Activated CD4-positive, alpha-beta T cell treated with anti-CD3 and anti-CD28 coated beads, Interleukin-2, amount 50 U/mL, for 24 hours (primary cell): Measurements from ENCODE around the gene IFI27L1.
"Not testable (repeated sequence)": the region's sequence is repeated elsewhere in the genome, so short reads cannot be mapped to it uniquely, and the experiment has no call there.

Experiments
- DNase-seq, 2 donors: peaks; one replicate each; pipeline ENCODE4 v3.0.0-alpha.2; 2020; ENCODE audit warnings: low read depth in 1 of 2, low spot score in 1 of 2

The IFI27L1 gene

DNA sequence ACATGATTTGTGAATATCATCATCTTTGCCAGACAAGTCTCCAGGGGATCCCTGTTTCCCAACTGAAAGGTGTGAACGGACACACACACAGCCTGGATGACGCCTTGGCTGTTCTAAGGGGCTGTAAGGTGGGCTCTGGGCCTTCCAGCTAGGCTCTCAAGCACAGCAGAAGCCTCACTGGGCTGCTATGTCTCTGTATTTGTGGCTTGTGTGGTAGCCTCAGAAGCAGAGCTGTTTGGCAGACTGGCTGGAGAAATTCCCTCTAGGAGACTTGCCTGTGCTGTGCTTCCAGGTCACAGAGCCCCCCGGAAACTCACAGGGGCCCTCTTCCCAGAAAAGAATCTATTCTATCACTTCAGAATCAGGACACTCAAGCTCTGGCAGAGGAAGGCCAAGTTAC lies 33.5 kb upstream of the IFI27L1 start:
- no peak for DNase-seq

DNA sequence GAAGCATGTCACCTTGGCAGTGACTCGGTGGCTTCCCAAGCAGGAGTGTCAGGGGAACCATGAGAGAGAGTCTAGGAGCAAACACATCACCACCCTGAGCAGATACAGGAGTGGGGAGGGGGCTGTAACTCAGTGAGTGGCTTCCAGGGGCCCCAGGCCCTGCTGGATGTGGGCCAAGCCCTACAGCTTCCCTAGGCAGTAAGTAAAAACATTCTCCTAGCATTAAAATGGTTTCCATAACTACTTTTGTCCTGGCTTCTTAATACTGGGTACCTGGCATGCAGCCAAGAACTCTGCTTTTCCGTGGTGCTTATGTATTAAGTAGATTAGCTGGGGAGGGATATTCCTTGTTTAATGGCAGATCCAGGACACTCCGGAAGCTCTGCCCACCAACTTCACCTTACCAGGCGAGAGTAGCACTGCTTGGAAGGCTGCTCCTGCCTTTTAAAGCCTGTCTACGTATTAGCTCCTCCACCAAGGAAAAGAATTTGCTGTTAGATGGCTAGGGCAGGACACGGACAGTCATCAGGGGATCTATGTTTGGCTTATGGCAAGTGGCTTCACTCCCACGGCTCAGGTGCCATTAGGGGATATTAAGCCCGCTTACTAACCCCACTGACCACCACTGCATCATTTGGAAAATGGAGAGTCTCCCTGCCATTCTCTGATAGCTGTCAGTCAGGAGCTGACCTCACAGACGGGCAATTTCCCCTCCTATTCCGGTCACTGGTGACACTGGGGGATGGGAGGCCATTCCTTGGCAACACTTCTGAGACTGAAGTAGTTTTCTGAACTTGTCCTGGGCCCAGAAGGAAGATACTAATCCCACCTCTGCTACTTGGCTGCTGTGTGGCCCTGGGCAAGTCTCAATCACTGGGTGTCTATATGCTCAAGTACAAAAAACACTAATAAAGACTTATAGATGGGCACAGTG lies 32.2 kb upstream of the IFI27L1 start:
- no peak for DNase-seq

DNA sequence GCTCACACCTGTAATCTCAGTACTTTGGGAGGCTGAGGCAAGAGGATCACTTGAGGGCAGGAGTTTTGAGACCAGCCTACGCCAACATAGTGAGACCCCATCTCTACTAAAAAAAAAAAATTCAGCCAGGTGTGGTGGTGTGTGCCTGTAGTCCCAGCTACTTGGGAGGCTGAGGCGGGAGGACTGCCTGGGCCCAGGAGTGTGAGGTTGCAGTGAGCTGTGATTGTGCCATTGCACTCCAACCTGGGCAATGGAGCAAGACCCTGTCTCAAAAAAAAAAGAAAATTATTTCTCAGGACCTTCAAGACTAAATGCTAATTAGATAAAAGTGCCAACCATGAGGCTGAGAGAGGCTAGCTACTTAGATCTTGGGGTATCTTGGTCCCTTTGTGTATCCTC lies 31.5 kb upstream of the IFI27L1 start:
- DNase-seq = no peak

DNA sequence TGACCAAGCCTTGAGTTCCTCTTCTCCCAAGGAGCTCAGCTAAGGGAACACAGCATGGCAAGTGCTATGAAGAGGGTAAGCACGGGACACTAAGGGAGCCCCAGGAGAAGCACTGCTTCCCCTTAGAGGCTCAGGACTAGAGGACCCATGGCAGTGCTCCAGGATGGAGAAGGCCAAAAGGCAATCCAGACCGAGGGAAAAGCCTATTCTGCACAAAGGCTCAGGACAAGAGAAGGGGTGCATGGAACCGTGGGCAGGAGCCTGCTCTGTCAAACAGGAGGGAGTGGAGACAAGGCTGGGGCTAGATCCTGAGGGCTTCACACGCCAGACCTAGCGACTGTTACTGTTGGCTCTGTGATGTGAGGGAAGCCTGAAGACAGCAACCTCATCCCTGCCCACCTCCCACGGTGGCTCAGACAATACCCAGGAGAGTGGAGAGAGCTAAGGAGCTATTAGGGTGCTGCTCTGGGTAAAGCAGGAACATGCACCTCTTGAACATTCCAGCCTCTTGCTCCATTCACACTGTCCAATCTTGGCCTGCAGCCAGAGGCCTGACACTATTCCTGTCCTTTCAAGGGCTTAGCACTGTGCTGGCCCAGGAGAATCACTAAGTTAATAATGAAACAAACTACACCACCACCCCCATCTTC lies 30.8 kb upstream of the IFI27L1 start:
- DNase-seq = no peak

DNA sequence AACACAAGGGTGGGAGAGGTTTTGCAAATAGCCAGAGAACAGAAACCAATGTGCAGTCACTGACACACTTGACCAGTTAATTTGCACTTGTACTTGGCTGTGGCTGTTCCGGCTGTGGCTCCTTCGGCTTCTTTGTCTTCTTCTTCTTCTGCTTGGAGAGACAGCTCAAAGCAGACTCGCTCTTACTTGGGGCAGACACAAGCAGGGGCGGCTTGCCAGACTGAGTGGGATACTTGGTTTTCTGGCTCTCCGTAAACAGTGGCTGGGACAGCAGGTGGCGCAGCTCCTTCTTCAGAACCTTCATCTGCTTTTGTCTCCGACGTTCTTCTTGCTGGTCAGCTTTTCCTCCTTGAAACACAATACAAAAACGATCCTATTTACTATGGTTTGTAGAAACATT lies 30.0 kb upstream of the IFI27L1 start:
- no peak for DNase-seq

DNA sequence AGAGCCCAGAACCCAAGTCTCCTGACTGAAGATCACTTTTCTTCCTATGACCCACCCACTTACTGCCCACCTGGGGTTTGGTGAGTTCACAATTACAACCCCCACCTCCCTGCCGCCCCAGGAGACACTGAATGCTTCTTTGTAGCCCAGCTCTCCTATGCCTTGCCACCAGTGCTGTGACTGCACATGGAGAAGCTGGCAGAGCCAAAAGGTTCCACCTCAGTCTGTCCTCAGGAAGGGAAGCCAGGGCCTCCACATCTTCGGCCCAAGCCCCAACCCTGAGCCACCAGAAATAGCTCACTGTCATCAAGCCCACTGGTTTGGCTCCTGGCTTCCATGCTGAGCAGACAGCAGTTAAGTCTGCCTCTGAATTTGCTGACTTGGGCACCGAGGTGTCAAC lies 29.3 kb upstream of the IFI27L1 start:
- no peak for DNase-seq

DNA sequence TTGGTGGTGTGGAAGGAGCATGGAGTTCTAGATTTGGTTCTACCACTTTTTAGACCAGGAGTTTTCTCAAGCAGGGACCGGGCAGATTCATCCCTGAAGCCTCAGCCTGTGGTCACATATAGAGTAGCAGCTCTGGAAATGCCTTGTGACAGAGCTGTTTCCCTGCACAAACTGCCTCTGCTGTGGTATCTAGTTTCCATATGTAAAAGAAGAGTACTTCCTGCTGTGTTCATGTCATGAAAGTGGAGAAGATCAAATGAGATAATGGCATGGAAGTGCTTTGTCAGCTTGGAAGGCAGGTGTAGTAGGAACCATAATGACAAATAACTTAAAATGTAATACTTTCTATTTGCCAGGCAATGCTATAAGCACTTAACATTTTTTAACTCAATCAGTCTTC lies 28.9 kb upstream of the IFI27L1 start:
- DNase-seq = no peak

DNA sequence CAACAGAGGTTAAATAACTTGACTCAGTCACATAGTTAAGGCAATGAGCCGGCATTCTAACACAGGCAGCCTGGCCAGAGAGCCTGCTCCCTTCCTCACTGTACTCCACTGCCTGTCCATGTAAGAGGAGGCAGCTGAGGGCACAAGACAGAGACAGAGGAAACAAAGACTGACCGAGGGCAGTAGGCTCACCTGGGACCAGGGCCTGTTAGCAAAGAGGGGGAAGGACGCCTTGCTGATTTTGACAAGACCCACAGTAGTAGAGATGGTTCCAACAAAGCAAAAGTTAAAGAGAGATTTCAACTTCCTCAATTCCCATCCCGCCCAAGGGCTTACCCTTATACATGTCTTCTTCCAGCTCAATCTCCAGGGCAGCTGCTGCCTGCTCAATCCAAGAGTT lies 28.4 kb upstream of the IFI27L1 start:
- DNase-seq = no peak

DNA sequence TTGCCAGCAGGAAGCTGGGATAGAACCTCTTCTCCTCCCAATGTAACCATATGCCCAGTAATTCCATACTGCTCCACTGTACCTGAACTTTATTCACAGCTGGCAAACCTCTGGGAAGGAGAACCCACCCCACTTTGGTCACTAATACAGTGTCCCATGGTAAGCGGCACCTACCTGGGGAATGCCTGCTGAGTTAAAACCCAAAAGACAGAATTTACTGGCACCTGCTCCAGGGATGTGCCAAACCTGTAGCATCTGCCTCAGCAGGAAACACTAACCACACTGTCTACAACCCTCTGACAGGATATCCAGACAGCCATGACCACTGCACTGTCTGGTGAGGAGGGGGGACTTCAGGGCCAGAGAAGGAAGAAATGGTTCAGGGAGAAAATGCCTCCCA lies 26.7 kb upstream of the IFI27L1 start:
- no peak for DNase-seq

DNA sequence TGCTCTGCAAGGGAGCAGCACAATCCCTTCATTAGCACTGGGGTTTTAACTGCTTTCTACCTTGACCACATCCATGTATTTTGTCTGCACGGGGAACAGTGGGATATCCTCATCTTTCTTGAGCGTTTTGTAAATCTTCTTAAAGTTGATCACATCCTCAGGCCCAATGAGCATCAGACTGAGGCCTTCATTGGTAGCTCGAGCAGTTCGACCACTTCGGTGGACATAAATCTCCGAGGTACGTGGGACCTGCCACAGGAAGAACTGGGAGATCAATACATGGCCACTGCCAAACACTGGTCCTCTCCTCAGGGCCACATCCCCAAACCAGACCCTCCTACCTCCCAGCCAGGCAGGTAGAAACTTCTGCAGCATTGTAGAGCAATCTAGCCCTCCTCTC lies 26.2 kb upstream of the IFI27L1 start:
- DNase-seq = no peak

DNA sequence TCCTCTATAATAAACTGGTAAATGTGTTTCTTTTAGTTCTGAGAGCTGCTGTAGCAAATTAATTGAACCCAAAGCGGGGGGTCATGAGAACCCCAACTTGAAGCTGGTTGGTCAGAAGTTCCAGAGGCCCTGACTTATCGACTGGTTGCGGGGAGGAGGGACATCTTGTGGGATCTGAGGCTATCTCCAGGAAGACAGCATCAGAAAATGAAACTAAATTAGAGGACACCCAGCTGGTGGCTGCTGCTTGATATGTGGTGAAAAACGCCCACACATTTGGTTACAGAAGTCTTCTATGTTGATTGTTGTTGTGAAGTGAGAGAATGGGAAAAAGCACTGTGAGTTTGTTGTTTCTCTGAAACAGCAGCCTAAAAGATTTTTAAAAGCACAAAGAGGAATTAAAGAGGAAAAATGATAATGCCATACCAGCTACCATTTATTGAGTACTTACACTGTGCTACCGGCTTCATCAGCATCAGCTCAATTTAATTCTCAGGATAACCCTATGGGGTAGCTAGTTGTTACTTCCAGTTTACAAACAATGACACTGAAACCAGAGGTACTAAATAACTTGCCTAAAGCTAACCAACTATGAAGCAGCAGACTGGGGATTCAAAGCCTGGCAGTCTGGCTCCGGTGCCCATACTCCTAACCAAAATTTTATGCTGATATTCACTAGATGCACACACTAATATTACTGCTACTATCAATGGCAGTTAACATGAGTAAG lies 24.4 kb upstream of the IFI27L1 start:
- no peak for DNase-seq

DNA sequence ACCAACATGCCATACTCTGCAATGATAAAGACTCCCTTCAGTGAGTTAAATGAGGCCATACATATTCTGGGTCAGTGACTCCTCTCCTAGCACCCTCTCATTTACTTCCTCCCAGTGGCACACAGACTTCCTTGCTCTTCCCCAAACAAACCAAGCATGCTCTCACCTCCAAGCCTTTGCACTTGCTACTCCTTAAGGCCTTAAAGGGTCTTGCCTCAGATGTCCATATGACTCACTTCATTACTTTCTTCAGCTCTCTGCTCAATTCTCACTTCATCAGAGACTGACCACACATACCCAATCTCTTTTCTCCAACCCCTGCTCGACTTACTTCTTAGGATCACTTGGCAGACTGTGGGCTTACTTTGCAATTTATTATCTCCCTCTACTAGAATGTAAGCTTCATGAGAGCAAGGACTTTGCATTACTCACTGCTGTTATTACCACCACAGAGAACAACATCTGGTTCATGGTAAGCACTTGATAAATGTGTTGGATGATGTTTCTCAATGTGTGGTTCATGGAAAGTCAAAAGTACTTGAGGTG lies 22.9 kb upstream of the IFI27L1 start:
- DNase-seq = no peak

DNA sequence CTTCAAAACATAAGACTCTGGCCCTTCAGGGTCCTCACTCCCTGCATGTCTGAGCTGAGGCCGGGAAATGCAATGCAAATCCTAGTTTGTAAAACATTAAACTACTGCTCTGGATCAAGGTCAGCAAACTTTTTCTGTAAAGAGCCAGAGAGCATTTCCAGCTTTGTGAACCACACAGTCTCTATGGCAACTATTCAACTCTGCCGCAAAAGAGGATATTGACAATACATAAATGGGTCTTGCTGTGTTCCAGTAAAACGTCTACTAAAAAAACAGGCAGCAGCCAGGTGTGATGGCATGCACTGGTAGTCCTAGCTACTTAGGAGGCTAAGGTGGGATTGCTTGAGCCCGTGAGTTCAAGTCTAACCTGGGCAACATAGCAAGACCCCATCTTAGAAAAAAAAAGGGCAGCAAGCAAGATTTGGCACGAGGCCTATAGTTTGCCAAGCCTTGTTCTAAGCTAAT lies 22.4 kb upstream of the IFI27L1 start:
- no peak for DNase-seq

DNA sequence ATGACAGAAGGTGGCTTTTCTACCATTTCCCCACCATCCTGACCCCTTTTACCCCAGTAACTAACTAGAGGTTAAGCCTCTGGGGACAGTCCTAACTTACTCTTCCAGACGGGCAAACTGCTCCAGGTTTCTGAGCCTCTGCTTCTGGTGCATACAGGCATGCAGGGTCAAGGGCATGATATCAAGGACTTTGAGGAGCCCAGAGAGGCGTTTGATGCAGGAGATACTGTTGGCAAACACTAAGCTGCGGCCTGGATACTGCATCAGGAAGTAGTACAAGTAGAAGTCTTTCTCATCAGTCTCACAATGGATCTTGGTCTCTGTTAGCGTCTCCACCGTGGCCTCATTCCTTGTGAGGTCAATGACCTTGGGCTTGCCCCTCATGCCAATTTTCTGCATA lies 21.1 kb upstream of the IFI27L1 start:
- DNase-seq = no peak

DNA sequence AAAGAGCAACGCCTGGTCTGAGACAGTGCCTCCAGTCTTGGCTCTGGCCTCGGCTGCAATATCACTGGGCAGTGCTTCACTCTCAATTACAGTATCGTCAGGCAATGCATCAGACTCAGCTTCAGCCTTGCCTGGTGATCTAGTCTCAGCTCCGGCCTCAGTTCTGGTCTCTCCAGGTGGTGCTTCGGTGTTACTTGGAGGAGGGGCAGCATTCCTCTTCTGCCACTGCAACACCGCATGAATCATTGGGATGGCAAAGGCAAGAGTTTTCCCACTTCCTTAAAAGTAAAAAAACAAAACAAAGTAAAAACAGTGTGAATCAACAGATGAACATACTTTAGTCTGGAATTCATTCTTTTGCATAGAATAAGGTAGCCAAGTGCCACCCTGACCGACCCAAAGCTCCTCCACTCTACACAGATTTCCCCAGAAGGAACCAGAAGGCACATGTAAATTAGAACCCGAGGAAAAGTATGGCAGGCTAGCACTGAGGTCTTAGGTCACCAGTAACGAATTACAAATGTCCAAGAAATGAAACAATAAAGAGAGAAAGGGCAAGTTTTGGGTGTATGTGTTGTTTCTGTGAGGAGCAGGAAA lies 18.7 kb upstream of the IFI27L1 start:
- no peak for DNase-seq

DNA sequence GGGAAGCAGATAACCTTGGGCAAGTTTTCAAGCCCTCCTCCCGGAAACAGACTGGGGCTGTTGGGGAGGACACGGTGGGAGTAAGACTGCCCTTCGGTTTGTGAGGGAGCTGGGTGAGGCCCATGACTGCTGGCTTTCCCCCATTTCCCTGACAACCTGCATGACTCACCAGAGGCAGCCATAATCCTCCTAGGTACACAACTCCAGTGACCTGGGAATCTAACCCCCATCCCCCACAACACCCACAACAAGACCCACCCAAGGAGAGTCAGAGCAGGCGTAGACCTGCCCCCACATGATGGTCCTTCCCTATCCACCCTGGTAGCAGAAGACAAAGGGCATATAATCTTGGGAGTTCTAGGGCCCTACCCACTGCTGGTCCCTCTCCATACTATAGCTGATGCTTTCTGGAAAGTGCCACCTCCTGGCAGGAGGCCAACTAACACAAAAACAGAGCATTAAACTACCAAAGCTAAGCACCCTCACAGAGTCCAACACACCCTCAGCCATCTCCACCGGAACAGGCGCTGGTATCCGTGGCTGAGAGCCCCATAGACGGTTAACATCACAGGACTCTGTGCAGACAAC lies 14.9 kb upstream of the IFI27L1 start:
- DNase-seq = no peak

DNA sequence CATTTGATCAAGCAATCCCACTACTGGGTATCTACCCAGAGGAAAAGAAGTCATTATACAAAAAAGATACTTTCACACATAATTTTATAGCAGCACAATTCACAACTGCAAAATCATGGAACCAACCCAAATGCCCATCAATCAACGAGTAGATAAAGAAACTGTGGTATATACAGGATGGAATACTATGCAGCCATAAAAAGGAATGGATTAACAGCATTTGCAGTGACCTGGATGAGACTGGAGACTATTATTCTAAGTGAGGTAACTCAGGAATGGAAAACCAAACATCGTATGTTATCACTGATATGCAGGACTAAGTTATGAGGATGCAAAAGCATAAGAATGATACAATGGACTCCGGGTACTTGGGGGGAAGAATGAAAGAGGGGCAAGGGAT lies 9.0 kb upstream of the IFI27L1 start:
- not testable (repeated sequence) for DNase-seq

DNA sequence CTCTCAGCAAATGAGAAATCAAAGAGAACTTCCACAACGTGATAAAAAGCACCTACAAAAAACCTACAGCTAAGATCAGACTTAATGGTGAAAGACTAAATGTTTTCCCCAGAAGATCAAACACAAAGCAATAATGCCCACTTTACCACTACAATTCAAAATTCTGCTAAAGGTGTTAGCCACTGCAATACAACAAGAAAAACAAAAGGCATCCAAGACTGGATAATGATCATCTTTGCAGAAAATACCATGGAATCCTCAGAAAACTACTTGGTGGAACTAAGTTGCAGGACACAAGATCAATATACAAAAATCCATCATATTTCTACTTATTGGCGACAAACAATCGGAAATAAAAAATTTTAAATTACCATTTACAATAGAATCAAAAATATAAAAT lies 6.6 kb upstream of the IFI27L1 start:
- DNase-seq = no peak

DNA sequence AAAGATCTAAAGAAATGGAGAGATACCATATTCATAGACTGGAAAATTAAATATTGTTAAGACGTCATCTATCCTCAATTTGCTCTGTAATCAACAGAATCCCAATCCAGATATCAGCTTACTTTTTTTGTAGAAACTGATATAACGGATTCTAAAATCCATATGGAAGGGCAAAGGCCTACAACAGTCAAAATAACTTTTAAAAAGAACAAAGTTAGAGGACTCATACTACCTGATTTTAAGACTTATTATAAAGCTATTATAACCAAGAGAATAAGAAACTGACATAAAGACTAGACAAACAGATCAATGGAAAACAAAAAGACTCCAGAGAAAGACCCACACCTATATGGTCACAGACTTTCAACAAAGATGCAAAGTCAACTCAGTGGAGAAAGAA lies 6.1 kb upstream of the IFI27L1 start:
- no peak for DNase-seq

DNA sequence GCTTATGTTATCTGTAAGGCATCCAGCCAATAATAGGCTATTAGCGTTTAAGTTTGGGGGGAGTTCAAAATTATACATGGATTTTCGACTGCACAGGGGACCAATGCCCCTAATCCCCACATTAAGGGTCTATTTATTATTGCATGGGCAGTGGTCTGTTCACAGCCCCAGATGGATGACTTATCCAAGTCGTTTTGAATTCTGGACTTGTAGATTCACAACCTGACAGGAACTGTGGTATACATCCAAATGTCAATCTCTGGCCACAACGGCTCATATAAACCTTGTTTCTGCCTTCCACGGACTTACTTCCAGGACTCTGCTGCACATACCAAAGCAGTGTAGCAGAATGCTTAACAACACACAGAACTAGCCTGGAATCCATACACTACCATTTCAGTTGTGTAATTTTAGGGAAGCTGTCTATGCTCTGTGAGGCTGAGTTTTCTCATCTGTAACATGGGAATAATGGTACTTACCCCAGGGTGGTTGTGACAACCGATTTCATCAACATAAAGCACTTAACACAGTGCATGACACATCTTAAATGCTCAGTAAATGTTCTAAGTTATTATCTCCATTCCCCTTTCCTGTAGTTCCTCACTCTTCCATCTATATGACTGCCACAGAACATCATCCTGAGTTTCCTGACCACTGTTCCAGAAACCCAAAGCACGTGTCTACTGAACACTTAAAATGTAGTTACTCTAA lies 3.8 kb upstream of the IFI27L1 start:
- no peak for DNase-seq
